Cardiac atrium fibroblast (primary cell): Measurements from ENCODE around the gene PELI1. TPM values are rescaled to one million over a fixed set of nuclear protein-coding genes. Genes with fewer than 3 reads are reported as not detected.

Experiments
- total RNA-seq: library from RNA; depleted of rRNA; stranded (reverse); fragments of >200 nt; gene quantifications from 2 replicates; pipeline ENCODE4 v1.2.3, GENCODE V29; 2015

Gene PELI1, protein sequence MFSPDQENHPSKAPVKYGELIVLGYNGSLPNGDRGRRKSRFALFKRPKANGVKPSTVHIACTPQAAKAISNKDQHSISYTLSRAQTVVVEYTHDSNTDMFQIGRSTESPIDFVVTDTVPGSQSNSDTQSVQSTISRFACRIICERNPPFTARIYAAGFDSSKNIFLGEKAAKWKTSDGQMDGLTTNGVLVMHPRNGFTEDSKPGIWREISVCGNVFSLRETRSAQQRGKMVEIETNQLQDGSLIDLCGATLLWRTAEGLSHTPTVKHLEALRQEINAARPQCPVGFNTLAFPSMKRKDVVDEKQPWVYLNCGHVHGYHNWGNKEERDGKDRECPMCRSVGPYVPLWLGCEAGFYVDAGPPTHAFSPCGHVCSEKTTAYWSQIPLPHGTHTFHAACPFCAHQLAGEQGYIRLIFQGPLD
- 12.5 and 14.1 TPM in 2 replicates for total RNA-seq

DNA sequence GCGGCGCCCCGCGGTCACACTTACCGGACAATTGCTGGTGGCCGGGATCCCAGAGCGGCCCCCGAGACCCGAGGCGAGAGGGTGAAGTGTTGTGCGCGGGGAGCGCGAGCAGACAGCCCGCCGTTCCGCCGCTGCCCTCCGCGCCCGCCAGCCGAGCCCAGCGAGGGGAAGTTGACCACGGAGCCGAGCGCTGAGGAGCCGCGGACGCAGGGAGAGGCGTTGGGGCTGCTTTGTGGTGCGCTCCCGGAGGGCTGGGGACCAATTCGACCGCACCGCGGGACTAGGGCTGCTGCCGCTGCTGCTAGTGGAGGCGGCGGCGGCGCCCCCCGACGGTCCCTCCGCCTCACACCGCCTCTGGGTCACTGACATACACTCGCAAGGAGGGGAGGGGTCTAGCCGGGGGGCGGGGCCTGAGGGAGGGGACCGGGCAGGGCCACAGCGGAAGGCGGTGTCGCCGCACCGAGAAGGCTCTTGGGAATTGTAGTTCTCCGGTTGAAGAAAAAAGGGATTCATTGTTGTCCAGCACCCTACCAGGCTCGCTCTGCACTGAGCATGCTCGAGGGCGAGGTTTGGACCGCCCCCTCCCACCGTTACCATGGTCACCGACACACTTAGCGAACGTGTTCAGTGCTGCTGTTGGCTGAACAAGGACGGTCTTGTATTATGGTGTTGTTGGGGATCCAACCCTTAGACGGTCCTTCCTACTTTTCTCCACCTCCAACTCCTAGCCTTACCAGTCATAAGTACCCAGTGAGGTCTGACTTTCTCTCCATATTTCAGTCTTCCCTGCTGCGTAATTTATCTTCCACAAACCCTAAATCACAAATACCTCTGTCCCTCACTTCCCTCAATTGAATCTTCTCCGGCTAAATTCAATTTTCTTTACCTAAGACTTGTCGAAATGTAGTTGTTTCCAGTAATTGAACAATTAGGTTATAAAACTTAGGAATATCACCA lies at the start of gene PELI1:
Gene PELI1, minus strand, starts transcription at position 364 of the 957 bp plus-strand sequence. CDS start 36,110 bp downstream, outside the sequence.

Other genes starting within 250 kb of the PELI1 start
- gene VPS54, start 125.0 kb downstream of the PELI1 start, total RNA-seq, result 12.5 and 15.9 TPM in 2 replicates